ENCODE data around the gene ZNF566.

ZNF566 gene

GRCh38 chr19:36489118-36489919 lies at the start of gene ZNF566:
ZNF566 (minus strand) TSS chr19:36489561; CDS start chr19:36476557, 13,004 bp downstream.
- H3K9me3 ChIP-seq (ENCODE audit: low read depth, low read length), result peaks cover 3% of the 10 kb centered on the region; the same call in 1 of the 2 replicates
- peak within 1 kb of the TSS; percentile 91 for H3K27ac ChIP-seq
- H3K9ac ChIP-seq (ENCODE audit: insufficient read length), result peak within 1 kb of the TSS; percentile 90
- peak within 1 kb of the TSS; percentile 85 for H3K4me3 ChIP-seq
- DNase-seq (ENCODE audit: low read depth, low spot score), result peak; percentile 86
- TF ChIP-seq FOXP2 (optimal IDR thresholded peaks at IDR 0.05; ENCODE audit: control extremely low read depth, extremely low read length, insufficient read depth), result no peak
- no peak for TF ChIP-seq EZH2 (IDR thresholded peaks at IDR 0.05)
- TF ChIP-seq POLR2AphosphoS5 (IDR thresholded peaks at IDR 0.05; ENCODE audit: borderline replicate concordance, low read depth, low read length), result peak; percentile 91
- H3K36me3 ChIP-seq (ENCODE audit: insufficient read depth, low read length), result 0 out of 2 replicates have a peak, but pooled peaks cover 3% of the 10 kb centered on the region

- H3K27ac ChIP-seq, result peak overlapping the region; percentile 96; the same call in 1 of the 2 replicates
- peak overlapping the region; percentile 92 for H3K4me3 ChIP-seq
- no peak for TF ChIP-seq FOXP2 (optimal IDR thresholded peaks at IDR 0.05; ENCODE audit: control extremely low read depth, extremely low read length, insufficient read depth)
- no peak for TF ChIP-seq EZH2 (IDR thresholded peaks at IDR 0.05)
- TF ChIP-seq POLR2AphosphoS5 (IDR thresholded peaks at IDR 0.05; ENCODE audit: borderline replicate concordance, low read depth, low read length), result no peak
- peak overlapping the region; percentile 96 for H3K9ac ChIP-seq (ENCODE audit: insufficient read length)
- H3K9me3 ChIP-seq (ENCODE audit: low read depth, low read length), result peaks cover 14% of the 10 kb centered on the region; the same call in 1 of the 2 replicates
- H3K36me3 ChIP-seq (ENCODE audit: insufficient read depth, low read length), result peaks cover 31% of the 10 kb centered on the region
- DNase-seq (ENCODE audit: low read depth, low spot score), result no peak
Measured at GRCh38 chr19:36528921-36529518, 39.7 kb upstream of the ZNF566 start.

GRCh38 chr19:36528194-36528920 lies 39.0 kb upstream of the ZNF566 start, which contains the start of gene ZNF260:
ZNF260 (minus strand) TSS chr19:36528271; CDS start chr19:36515238, 13,033 bp downstream.
- H3K4me3 ChIP-seq, result peak within 1 kb of the TSS; percentile 92
- peak; percentile 91 for TF ChIP-seq POLR2AphosphoS5 (IDR thresholded peaks at IDR 0.05; ENCODE audit: borderline replicate concordance, low read depth, low read length)
- TF ChIP-seq EZH2 (IDR thresholded peaks at IDR 0.05), result no peak
- DNase-seq (ENCODE audit: low read depth, low spot score), result peak; percentile 80
- peak within 1 kb of the TSS; percentile 96 for H3K27ac ChIP-seq
- peak within 1 kb of the TSS; percentile 96 for H3K9ac ChIP-seq (ENCODE audit: insufficient read length)
- peaks cover 14% of the 10 kb centered on the region; the same call in 1 of the 2 replicates for H3K9me3 ChIP-seq (ENCODE audit: low read depth, low read length)
- peaks cover 35% of the 10 kb centered on the region for H3K36me3 ChIP-seq (ENCODE audit: insufficient read depth, low read length)

GRCh38 chr19:36527873-36528193 lies 38.5 kb upstream of the ZNF566 start:
- H3K9me3 ChIP-seq (ENCODE audit: low read depth, low read length), result peaks cover 17% of the 10 kb centered on the region; the same call in 1 of the 2 replicates
- peak overlapping the region; percentile 92 for H3K4me3 ChIP-seq
- TF ChIP-seq EZH2 (IDR thresholded peaks at IDR 0.05), result no peak
- H3K27ac ChIP-seq, result peak overlapping the region; percentile 96
- peaks cover 40% of the 10 kb centered on the region for H3K36me3 ChIP-seq (ENCODE audit: insufficient read depth, low read length)
- no peak for DNase-seq (ENCODE audit: low read depth, low spot score)
- peak overlapping the region; percentile 96 for H3K9ac ChIP-seq (ENCODE audit: insufficient read length)

GRCh38 chr19:36527341-36527740 lies 38.0 kb upstream of the ZNF566 start:
- peak overlapping the region; percentile 96; the same call in 1 of the 2 replicates for H3K27ac ChIP-seq
- H3K9me3 ChIP-seq (ENCODE audit: low read depth, low read length), result peaks cover 19% of the 10 kb centered on the region; the same call in 1 of the 2 replicates
- TF ChIP-seq POLR2AphosphoS5 (IDR thresholded peaks at IDR 0.05; ENCODE audit: borderline replicate concordance, low read depth, low read length), result no peak
- TF ChIP-seq EZH2 (IDR thresholded peaks at IDR 0.05), result no peak
- TF ChIP-seq FOXP2 (optimal IDR thresholded peaks at IDR 0.05; ENCODE audit: control extremely low read depth, extremely low read length, insufficient read depth), result no peak
- peak overlapping the region; percentile 96 for H3K9ac ChIP-seq (ENCODE audit: insufficient read length)
- no peak for DNase-seq (ENCODE audit: low read depth, low spot score)
- peaks cover 45% of the 10 kb centered on the region for H3K36me3 ChIP-seq (ENCODE audit: insufficient read depth, low read length)
- H3K4me3 ChIP-seq, result peak overlapping the region; percentile 92

GRCh38 chr19:36526581-36526980 lies 37.2 kb upstream of the ZNF566 start:
- Histone ChIP-seq H3K4me3 (peak overlapping the region; percentile 92), H3K36me3 (ENCODE audit: insufficient read depth, low read length) (peaks cover 51% of the 10 kb centered on the region), H3K9me3 (ENCODE audit: low read depth, low read length) (peaks cover 19% of the 10 kb centered on the region; the same call in 1 of the 2 replicates), H3K27ac (no peak overlapping the region), H3K9ac (ENCODE audit: insufficient read length) (no peak overlapping the region)
- no peak for DNase-seq (ENCODE audit: low read depth, low spot score)
- TF ChIP-seq POLR2AphosphoS5 (IDR thresholded peaks at IDR 0.05; ENCODE audit: borderline replicate concordance, low read depth, low read length) (no peak), EZH2 (IDR thresholded peaks at IDR 0.05) (no peak), FOXP2 (optimal IDR thresholded peaks at IDR 0.05; ENCODE audit: control extremely low read depth, extremely low read length, insufficient read depth) (no peak)

GRCh38 chr19:36524617-36525016 lies 35.3 kb upstream of the ZNF566 start:
- peaks cover 21% of the 10 kb centered on the region for H3K9me3 ChIP-seq (ENCODE audit: low read depth, low read length)
- DNase-seq (ENCODE audit: low read depth, low spot score), result no peak
- peaks cover 62% of the 10 kb centered on the region for H3K36me3 ChIP-seq (ENCODE audit: insufficient read depth, low read length)
- H3K4me3 ChIP-seq, result no peak overlapping the region
- H3K27ac ChIP-seq, result no peak overlapping the region
- TF ChIP-seq POLR2AphosphoS5 (IDR thresholded peaks at IDR 0.05; ENCODE audit: borderline replicate concordance, low read depth, low read length), result no peak
- TF ChIP-seq FOXP2 (optimal IDR thresholded peaks at IDR 0.05; ENCODE audit: control extremely low read depth, extremely low read length, insufficient read depth), result no peak
- H3K9ac ChIP-seq (ENCODE audit: insufficient read length), result no peak overlapping the region

- Histone ChIP-seq H3K27ac (no peak overlapping the region), H3K36me3 (ENCODE audit: insufficient read depth, low read length) (peaks cover 59% of the 10 kb centered on the region), H3K4me3 (no peak overlapping the region), H3K9ac (ENCODE audit: insufficient read length) (no peak overlapping the region), H3K9me3 (ENCODE audit: low read depth, low read length) (peaks cover 48% of the 10 kb centered on the region)
- no peak for TF ChIP-seq FOXP2 (optimal IDR thresholded peaks at IDR 0.05; ENCODE audit: control extremely low read depth, extremely low read length, insufficient read depth)
- no peak for TF ChIP-seq POLR2AphosphoS5 (IDR thresholded peaks at IDR 0.05; ENCODE audit: borderline replicate concordance, low read depth, low read length)
- TF ChIP-seq EZH2 (IDR thresholded peaks at IDR 0.05), result no peak
- DNase-seq (ENCODE audit: low read depth, low spot score), result no peak
Measured at GRCh38 chr19:36514012-36514612, 24.8 kb upstream of the ZNF566 start.

Data from SK-N-MC (cell line).